ENCODE results near the gene RSL24D1.

RSL24D1 gene

GRCh38 chr15:55221090-55222011, 24.6 kb upstream of the RSL24D1 start:
- DNase-seq (ENCODE audit: low spot score) (no peak), ATAC-seq (ENCODE audit: low read depth) (peak; percentile 94)

GRCh38 chr15:55220606-55221005, 23.9 kb upstream of the RSL24D1 start:
- no peak for TF ChIP-seq CTCF (IDR thresholded peaks at IDR 0.05; ENCODE audit: poor library complexity, severe bottlenecking)
- no peaks in the 10 kb centered on the region for H3K9me3 ChIP-seq (ENCODE audit: severe bottlenecking)
- no peaks in the 10 kb centered on the region for H3K27me3 ChIP-seq (ENCODE audit: insufficient read depth, poor library complexity, severe bottlenecking)
- DNase-seq (ENCODE audit: low spot score) (no peak), ATAC-seq (ENCODE audit: low read depth) (no peak)
- peaks cover 16% of the 10 kb centered on the region for H3K4me1 ChIP-seq (ENCODE audit: insufficient read depth, poor library complexity, severe bottlenecking)
- H3K36me3 ChIP-seq (ENCODE audit: low read depth), result peaks cover 16% of the 10 kb centered on the region
- H3K27ac ChIP-seq (ENCODE audit: poor library complexity, severe bottlenecking), result peak overlapping the region; percentile 80
- H3K4me3 ChIP-seq (ENCODE audit: severe bottlenecking), result no peak overlapping the region

More at GRCh38 chr15:55221090-55222011, 24.6 kb upstream of the RSL24D1 start:
- H3K4me3 ChIP-seq (ENCODE audit: severe bottlenecking), result no peak overlapping the region
- no peaks in the 10 kb centered on the region for H3K27me3 ChIP-seq (ENCODE audit: insufficient read depth, poor library complexity, severe bottlenecking)
- no peaks in the 10 kb centered on the region for H3K9me3 ChIP-seq (ENCODE audit: severe bottlenecking)
- peaks cover 16% of the 10 kb centered on the region for H3K4me1 ChIP-seq (ENCODE audit: insufficient read depth, poor library complexity, severe bottlenecking)
- no peak for TF ChIP-seq CTCF (IDR thresholded peaks at IDR 0.05; ENCODE audit: poor library complexity, severe bottlenecking)
- peaks cover 21% of the 10 kb centered on the region for H3K36me3 ChIP-seq (ENCODE audit: low read depth)
- peak overlapping the region; percentile 80 for H3K27ac ChIP-seq (ENCODE audit: poor library complexity, severe bottlenecking)

- Histone ChIP-seq H3K4me1 (ENCODE audit: insufficient read depth, poor library complexity, severe bottlenecking) (peaks cover 16% of the 10 kb centered on the region), H3K27ac (ENCODE audit: poor library complexity, severe bottlenecking) (no peak overlapping the region), H3K4me3 (ENCODE audit: severe bottlenecking) (no peak overlapping the region), H3K36me3 (ENCODE audit: low read depth) (peaks cover 7% of the 10 kb centered on the region; the same call in 1 of the 2 replicates), H3K27me3 (ENCODE audit: insufficient read depth, poor library complexity, severe bottlenecking) (no peaks in the 10 kb centered on the region), H3K9me3 (ENCODE audit: severe bottlenecking) (no peaks in the 10 kb centered on the region)
- no peak for TF ChIP-seq CTCF (IDR thresholded peaks at IDR 0.05; ENCODE audit: poor library complexity, severe bottlenecking)
- ATAC-seq (ENCODE audit: low read depth), result no peak
- DNase-seq (ENCODE audit: low spot score), result no peak
Observed at GRCh38 chr15:55218056-55218455, 21.3 kb upstream of the RSL24D1 start.

- Histone ChIP-seq H3K27ac (ENCODE audit: poor library complexity, severe bottlenecking) (no peak overlapping the region), H3K4me3 (ENCODE audit: severe bottlenecking) (no peak overlapping the region), H3K36me3 (ENCODE audit: low read depth) (peaks cover 15% of the 10 kb centered on the region), H3K9me3 (ENCODE audit: severe bottlenecking) (no peaks in the 10 kb centered on the region), H3K27me3 (ENCODE audit: insufficient read depth, poor library complexity, severe bottlenecking) (no peaks in the 10 kb centered on the region), H3K4me1 (ENCODE audit: insufficient read depth, poor library complexity, severe bottlenecking) (no peaks in the 10 kb centered on the region)
- no peak for ATAC-seq (ENCODE audit: low read depth)
- TF ChIP-seq CTCF (IDR thresholded peaks at IDR 0.05; ENCODE audit: poor library complexity, severe bottlenecking), result no peak
- no peak for DNase-seq (ENCODE audit: low spot score)
Observed at GRCh38 chr15:55204464-55204863, 7.7 kb upstream of the RSL24D1 start.

GRCh38 chr15:55202206-55202605, 5.5 kb upstream of the RSL24D1 start:
- no peaks in the 10 kb centered on the region for H3K9me3 ChIP-seq (ENCODE audit: severe bottlenecking)
- H3K36me3 ChIP-seq (ENCODE audit: low read depth), result peaks cover 15% of the 10 kb centered on the region
- H3K4me1 ChIP-seq (ENCODE audit: insufficient read depth, poor library complexity, severe bottlenecking), result peaks cover 8% of the 10 kb centered on the region
- ATAC-seq (ENCODE audit: low read depth) (no peak), DNase-seq (ENCODE audit: low spot score) (no peak)
- no peak overlapping the region for H3K4me3 ChIP-seq (ENCODE audit: severe bottlenecking)
- no peak for TF ChIP-seq CTCF (IDR thresholded peaks at IDR 0.05; ENCODE audit: poor library complexity, severe bottlenecking)
- H3K27ac ChIP-seq (ENCODE audit: poor library complexity, severe bottlenecking), result no peak overlapping the region
- no peaks in the 10 kb centered on the region for H3K27me3 ChIP-seq (ENCODE audit: insufficient read depth, poor library complexity, severe bottlenecking)

Data from RWPE2 (cell line).